Smooth muscle cell of the brain vasculature (primary cell): ENCODE measurements around the gene RAB27A.
"Not testable (repeated sequence)": the region's sequence is repeated elsewhere in the genome, so short reads cannot be mapped to it uniquely, and the experiment has no call there.

Experiments used
- DNase-seq: peaks from one replicate; pipeline ENCODE4 v3.0.0-alpha.2; 2012; ENCODE audit warnings: low read depth, low spot score

The RAB27A gene

DNA sequence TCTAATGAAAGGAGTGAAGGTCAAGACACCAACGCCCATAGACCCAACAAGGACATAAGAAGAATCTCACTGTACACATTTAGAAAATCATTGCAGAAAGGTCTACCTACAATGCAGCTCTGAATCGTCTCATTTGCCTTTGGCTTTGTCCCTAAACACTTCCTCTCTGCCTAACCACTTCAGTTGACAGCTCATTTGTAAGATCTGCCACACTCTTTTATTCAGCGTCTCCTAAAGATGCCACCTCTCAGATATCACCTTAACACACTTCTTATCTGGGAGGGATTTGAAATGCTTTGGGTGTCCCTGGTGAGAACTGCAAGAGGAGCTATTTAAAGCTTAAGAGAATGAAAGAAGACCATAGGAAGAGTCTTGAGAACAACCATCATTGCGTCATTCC lies 38.7 kb downstream of the RAB27A start:
- no peak for DNase-seq

DNA sequence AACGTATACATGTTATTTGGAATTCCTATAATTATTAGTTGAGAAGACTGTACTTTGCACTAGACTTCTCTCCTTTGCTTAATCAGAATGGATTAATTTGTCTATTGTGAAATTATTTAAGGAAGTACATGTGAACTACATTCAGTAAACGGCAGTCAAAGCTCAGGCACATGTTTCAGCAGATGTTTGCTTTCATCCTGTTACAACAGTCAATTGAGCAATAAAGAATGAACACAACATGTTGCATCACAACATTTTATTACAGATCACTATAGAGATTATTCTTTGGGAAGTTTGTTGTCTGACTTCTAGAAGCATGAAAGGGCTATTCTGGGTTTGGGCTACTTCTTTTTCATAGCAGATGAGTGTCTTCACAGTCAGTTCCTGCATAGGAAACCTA lies 39.2 kb downstream of the RAB27A start:
- no peak for DNase-seq

DNA sequence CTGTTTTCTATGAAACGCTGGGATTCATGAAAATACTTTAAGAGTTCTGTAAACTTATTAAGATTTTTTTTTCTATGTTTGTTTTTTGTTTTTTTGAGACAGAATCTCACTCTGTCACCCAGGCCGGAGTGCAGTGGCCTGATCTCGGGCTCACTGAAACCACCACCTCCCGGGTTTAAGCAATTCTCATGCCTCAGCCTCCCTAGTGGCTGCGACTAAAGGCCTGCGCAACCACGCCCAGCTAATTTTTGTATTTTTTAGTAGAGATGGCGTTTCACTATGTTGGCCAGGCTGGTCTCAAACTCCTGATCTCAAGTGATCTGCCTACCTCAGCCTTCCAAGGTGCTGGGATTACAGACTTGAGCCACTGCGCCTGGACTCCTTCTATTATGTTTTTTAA lies 39.7 kb downstream of the RAB27A start:
- DNase-seq = not testable (repeated sequence)

DNA sequence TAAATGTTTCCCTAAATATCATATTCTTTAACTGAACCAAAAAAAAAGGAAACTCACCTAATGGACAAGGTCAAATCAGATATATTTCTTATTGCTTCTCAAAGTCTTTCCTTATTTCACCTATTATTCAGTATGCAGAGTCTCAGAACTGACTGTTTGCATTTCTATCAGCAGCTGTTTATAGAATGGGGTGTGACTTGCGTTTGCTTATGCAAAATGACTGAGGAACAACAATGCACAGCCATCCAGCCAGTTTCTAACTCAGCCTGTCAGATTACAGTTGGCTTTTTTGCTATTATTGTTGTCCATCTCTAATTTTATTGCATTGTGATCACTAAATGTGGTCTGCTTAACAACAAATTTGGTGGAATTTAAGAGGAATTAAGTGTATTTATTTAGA lies 40.7 kb downstream of the RAB27A start:
- no peak for DNase-seq

DNA sequence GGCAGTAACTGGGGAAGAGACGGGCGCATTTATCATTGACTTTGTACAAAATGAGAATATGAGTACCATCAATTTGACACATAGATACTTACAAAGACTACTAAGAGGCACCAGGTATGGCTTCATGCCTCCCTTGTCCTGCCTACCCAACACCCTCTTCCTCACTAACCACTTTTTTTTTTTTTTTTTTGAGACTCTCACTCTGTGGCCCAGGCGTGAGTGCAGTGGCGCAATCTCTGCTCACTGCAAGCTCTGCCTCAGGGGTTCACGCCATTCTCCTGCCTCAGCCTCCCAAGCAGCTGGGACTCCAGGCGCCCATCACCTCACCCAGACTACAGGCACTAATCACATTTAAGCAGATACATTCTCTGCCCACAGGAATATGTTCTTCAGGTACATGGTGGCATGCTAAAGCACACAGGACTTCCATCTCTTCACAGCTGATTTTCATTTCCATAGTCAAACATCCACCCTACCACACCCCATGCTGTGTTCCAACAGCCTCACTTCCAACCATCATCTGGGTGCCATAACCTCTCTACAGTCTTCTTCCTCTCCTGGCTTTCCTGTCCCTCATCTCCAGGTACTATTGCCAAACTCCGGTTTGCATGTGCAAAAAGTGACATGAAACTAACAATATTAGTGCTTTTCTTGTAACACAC lies 41.7 kb downstream of the RAB27A start:
- DNase-seq = no peak

DNA sequence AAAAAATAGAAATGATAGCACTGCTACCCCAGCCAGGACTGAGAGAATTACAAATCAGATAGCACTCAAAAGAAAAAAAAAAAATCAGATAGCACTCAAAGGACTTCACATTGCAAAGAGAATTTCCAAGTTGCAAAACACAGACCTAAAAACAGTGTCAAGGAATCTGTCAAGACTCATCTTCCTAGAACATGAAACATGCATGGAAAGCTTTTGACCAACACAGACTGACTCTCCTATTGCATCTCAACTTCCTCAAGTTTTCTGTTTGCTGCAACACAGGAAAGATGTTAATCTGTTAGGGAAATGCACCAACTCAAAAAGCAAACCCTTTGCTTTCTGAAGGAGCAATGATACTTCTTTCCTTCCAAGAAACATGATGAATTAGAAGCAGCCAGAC lies 42.3 kb downstream of the RAB27A start:
- no peak for DNase-seq

DNA sequence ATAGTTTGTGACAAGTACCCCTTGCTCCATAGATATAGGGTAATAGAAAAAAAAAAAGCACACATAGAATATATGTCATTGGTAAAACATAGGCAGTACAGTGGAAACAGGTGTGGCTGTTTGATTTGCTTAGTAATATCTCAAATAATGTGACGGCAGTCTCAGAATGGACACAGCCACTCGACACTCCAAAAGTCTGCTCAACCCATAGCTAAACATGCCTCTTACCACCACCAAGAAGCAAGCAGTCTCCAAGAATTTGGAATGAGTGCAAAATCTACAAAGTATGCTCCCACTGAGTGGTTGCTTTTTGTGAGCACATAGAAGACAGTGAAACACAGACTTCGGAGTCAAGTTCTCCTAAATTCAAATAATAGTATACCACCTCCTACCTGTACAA lies 43.0 kb downstream of the RAB27A start:
- DNase-seq = no peak

DNA sequence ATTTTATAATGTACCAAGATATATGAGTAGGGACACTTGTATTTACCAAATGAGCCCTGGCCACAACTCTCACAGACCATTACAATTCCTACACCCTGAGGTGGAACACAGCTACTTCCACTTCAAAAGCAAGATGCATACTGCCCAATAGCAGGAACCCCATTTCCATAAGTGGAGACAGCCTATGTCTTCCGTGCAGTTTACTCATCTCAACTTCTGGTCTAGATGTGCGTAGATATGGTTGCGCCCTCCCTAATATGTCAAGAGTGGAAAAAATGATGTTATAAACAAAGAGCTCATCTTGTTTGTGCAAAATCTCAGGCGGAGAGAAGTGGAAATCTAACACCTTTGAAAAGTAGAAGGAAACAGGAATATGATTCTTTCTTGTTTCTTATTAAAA lies 44.6 kb downstream of the RAB27A start:
- DNase-seq = no peak

DNA sequence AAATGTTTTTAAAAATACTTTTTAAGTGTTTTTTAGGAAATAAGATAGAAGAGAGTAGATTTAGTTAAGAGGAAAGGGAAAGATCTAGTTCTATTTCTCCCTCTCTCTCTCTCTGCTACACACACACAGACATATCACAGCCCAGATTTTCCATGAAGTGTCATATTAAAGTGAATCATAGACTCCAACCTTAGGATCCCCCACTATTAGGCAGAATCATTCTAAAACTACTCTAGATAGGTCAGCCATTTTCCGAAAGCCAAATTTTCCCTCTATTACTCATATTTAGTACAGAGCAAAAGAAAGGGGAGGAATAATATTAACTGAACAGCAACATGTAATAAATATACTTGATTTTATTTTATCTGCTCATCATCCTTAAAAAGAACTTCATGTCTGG lies 47.7 kb downstream of the RAB27A start:
- DNase-seq = no peak

DNA sequence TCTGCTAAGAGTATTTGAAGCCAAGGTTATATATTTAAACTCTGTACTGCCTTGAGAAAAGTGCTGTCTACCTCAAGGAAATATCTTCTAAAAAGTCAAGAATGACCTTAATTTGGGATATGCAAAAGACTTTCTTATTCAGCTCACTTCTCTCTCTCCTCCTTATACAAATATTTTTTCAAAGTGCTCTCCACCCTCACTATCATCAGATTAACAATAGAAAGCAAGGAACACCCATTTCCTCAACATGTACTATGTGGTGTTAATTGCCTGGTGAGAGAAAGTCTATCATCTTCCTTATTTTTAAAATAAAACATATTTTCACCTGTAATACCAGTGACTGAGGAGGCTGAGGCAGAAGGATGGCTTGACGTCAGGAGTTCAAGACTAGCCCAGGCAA lies 48.4 kb downstream of the RAB27A start:
- no peak for DNase-seq

DNA sequence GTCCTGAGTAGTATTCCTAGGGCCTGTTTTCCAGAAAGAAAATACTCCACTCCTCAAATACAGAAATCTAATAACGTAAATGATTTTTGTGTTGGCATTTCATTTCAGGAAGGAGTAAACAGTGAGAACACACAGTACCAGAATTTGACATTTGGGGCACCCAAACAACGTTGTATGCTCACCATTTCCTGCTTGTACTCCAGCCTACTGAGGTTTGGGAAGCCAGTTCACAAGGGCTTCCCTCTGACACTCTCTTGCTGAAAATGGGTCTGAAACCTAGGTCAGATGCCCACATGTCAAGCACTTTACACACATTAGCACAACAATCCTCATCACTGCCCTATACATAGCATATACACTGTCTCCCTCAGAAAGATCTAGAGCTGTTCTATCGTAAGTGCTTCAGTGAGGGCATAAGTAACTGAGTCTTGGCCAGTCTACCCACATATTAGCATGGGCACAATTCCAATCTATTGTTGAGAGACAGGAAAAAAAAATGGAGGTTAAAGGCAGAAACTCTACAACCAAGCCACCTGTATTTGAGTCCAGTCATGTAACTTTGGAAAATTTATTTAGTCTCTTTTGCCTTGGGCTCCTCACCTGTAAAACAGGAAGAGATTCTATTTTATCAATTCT lies 49.4 kb downstream of the RAB27A start:
- no peak for DNase-seq

DNA sequence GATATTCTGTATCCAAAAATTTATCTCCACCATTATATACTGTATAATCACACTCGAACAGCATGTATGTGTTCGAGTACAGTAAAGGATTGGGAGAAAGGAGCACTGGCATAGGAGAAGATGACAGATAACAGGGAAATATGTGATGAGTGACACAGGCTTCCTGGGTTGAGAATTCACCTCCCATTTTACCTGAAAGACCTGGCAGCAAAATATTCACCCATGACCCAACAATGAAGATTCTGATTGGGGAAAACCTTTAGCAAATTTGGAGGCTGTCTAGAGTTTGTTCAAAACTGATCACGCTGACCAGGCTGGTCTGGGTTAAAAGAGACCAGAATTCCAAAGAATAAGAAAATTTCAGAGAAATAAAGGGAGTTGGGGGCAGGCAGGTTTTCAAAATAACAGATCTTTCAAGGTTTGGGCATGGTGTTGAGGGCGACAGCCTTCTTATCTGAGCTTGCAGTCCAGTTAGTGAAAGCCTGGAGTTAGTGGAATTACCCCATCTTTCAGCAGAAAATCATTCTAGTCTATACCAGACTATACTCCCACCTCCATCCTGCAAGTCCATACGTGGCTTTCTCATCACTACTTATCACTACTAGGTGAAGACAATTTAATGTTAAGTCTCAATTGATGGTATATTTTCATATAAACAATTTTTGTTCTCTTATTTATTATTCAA lies 50.0 kb downstream of the RAB27A start:
- DNase-seq = no peak

DNA sequence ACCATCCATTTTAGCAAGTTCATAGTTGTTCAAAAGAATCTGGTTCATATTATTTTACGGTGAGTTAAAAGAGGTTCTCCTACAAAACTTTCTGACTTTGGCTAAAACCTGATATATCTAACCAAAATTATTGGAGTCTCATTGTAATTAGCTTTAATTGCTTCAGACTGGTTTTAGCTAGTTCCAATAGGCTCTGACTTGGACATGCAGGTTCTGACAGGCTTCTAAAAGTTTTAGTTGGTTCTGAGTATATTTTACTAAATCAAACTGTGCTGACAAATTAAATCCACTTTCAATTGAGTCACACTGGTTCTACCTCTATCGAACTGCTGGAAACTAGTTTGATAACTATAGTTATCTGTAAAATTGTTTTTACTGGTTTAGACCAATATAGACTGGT lies 50.7 kb downstream of the RAB27A start:
- DNase-seq = no peak

DNA sequence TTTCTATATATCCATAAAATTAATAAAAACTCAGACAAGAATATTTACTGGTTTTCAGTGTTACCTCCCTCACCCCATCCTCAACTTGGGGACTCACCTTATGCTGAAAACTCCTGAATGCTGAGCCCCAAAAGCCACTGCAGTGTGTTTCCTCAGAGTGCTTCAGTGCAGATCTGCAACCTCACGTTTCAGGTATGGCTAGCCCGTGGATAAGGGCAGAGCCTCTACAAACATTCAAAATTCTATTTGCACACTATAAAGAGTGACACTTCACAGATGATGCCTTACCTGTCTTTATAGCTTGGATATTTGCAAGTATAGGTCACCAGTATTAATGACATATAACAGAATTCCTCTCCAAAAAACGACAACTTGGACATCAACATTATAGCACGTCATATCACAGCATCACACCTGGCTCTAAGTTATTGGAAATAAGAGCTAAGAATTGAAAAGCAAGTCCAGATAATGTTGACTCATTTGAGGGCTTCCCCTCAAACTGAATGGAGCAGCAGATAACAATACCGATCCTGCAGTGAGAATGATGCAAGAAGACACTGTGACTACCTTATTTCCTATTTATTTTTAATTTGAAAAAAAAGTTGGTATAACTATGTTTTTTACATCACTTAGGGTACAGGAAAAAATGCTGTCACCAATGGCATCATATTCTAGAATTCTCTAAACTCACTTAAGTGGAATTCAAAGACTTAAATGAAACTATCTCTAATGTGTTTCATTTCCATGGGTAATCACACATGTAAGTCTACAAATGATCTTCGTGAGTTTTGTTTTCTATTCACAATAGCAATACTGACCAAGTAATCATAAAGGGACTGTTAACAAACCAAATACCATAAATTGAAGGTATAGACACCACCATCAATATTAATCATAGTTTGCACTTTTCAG lies 52.1 kb downstream of the RAB27A start:
- no peak for DNase-seq

DNA sequence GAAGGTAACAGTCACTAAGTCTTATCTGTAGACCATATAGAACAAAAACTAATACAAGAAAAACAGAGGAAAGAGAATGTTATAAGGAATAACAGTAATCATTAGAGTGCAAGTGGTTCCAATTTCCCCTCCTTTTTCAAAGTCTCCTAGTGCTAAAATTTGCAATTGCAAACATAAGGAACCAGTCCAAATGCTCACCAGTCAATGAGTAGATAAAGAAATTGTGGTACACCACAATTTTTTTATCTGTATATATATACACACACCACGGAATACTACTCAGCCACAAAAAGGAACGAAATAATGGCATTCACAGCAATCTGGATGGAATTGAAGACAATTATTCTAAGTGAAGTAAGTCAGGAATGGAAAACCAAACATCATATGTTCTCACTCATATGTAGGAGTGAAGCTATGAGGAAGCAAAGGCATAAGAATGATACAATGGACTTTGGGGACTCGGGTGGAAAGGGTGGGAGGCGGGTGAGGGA lies 54.0 kb downstream of the RAB27A start:
- no peak for DNase-seq

DNA sequence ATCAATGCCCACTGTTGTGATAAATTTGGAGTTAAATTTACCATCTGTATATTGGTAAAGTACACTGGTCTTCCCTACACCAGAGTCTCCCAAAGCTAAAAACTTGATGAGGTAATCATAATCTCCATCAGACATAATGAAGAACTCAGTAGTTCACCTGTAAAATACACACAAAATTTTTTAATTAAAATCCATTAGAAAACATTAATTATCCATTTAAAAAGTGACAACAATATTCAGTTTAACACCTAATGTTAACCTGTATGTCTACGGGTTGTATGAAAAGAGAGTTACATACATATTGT lies 54.9 kb downstream of the RAB27A start:
- DNase-seq = no peak

DNA sequence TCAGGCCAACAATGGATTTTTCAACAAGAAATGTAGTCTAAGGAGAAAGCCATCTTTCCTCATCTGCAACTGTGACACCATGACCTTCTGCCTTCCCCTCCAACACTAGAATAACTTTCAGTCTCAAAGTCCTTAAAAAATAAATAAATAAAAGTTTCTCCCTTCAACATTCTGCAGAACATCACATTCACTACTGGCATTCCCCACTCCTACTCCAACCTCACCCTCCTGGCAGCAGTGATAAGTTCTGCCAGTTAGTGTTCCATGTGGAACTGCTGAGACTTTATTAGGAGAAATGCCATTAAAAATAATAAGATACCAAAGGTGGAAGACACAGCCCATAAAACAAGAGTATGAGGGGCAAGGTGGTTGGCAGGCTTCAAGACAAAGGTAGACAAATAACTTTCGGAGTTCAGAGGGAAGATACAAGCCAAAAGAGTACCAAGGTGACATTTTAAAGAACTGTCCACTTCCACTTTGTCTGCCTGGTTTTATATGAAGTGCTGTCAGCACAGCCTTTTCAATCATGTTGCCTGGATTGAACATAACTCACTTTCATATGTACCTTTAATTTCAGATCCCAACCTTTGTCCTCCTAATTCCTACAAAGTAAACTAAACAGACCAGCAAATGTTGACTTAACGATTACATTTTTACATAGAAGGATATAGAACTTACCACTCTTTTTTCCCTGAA lies 55.4 kb downstream of the RAB27A start:
- DNase-seq = no peak

DNA sequence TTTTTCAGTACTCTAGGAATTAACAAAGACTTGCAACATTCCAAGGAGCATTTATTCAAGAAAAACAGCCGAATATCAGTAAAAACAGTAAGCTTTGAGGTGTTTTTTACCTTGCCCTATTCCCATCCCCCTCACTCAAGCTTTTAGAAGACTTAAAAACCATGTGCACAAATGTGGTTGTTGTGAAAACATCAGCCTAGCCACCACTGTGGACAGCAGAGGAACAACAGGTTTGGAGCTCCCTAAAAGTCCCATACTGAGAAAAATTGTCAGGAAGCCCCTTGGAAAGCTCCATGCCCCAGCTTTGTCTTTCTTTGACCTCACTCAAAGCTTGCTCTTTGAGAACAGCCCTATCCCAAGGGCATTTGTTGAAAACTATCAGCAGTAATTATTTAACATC lies 58.2 kb downstream of the RAB27A start:
- no peak for DNase-seq

DNA sequence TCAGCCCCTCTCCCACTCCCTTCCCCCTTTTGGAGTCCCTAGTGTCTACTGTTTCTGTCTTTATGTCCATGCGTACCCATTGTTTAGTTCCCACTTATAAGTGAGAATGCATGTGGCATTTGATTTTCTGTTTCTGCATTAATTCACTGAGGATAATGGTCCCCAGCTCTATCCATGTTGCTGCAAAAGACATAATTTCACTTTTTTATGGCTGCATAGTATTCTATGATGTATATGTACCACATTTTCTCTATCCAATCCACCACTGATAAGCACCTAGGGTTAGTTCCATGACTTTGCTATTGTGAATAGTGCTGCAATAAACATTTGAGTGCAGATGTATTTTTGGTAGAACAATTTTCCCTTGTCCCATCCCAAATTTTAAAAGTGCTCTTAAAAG lies 58.7 kb downstream of the RAB27A start:
- DNase-seq = no peak

DNA sequence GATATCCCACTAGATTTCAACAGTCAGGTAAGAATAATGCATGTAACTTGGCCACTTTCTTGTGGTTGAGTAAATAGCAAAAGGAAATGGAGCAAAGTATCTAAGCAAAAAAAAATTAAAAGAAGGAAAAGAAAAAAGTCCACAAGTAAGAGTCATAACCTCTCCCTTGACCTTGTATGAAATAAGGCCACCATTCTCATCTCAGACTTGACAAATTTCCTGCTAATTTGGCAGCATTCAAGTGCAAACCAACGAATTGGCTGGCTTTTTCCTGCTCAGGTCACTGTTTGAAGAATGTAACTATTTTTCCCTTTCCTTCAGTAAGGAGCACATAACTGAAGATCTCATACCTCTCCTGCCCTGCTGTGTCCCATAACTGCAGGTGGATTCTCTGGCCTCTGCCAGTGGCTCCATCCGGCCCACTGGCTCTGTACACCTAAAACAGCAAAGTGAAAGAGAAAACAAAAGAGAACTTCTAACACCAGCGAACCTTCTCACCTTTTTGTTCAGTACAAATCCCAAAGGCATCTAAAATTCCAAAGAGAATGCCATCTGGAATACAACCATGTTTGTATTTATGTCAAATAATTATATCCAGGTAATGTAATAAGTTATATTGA lies 59.5 kb downstream of the RAB27A start:
- DNase-seq = no peak

DNA sequence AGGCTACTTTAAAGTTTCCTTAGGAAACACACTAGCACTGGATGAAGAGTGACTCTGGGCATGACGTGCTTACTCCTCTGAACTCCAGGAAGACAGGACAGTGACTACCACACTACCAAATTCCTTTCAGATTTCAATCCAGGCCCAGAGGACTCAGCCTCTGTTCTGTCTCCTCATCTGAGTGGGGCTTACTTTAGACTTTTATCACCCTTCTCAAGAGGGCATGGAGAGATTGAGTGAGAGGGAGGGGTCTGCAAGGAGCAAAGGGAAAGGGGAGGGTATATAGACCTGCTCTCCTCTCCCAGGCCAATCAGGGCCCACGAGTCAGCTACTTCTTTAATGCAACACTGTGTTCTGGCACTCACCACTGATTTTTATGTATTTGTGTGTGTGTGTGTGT lies 63.5 kb downstream of the RAB27A start:
- no peak for DNase-seq
